PC-9 (cell line): ENCODE data around the gene C2CD4A. TPM values are rescaled to one million over a fixed set of nuclear protein-coding genes. Genes with fewer than 3 reads are reported as not detected.
"Not testable (repeated sequence)": the region's sequence is repeated elsewhere in the genome, so short reads cannot be mapped to it uniquely, and the experiment has no call there.

Experiments
- BruUV-seq: library from RNA; stranded (reverse); fragments of 400-500 nt; replicated peaks from 2 replicates; lab custom pipeline; 2021; lab: Mats Ljungman, UMichigan
- CTCF ChIA-PET: fragments of 300-600 bp; sonication (Branson Sonifier 250); formaldehyde crosslinking; loops from one replicate; lab custom pipeline; 2022; ENCODE audit warnings: antibody characterized with exemption; lab: Charles Lee
- POLR2A ChIA-PET: fragments of 300-600 bp; sonication (Branson Sonifier 250); formaldehyde crosslinking; loops from one replicate; lab custom pipeline; 2022; ENCODE audit warnings: antibody characterized with exemption; ENCODE audit not compliant: unreplicated experiment; lab: Charles Lee
- DNase-seq, 2 experiments: peaks; one replicate each; pipeline versions ENCODE4 v3.0.0 to v3.0.0-alpha.2; 2015 to 2022; ENCODE audit warnings: mixed read lengths in 1 of 2
- H2AFZ ChIP-seq: fragments of 200-600 bp; sonication (generic); 2 replicates; pipeline ENCODE4 v1.8.1; 2017; ENCODE audit warnings: antibody characterized with exemption
- H3F3A ChIP-seq: fragments of 200-600 bp; sonication (generic); 2 replicates; pipeline ENCODE4 v1.8.1; 2017; ENCODE audit warnings: antibody characterized with exemption, mild to moderate bottlenecking, low read depth; ENCODE audit not compliant: insufficient read depth
- H3K27ac ChIP-seq: fragments of 200-600 bp; sonication (generic); 2 replicates; pipeline ENCODE4 v1.6.1; 2016; ENCODE audit warnings: mixed run types
- H3K27me3 ChIP-seq: fragments of 200-600 bp; sonication (generic); 2 replicates; pipeline ENCODE4 v1.6.1; 2016; ENCODE audit warnings: low read depth, mixed run types; ENCODE audit not compliant: insufficient read depth
- H3K36me3 ChIP-seq: fragments of 200-600 bp; sonication (generic); 2 replicates; pipeline ENCODE4 v1.6.1; 2016; ENCODE audit warnings: low read depth, mixed run types
- H3K4me1 ChIP-seq: fragments of 200-600 bp; sonication (generic); replicated peaks from 2 replicates; pipeline ENCODE4 v1.6.1; 2016; ENCODE audit warnings: mixed run types; ENCODE audit not compliant: insufficient read depth
- H3K4me2 ChIP-seq: fragments of 200-600 bp; sonication (generic); 2 replicates; pipeline ENCODE4 v1.6.1; 2017; ENCODE audit warnings: mixed run types
- H3K4me3 ChIP-seq: fragments of 200-600 bp; sonication (generic); 2 replicates; pipeline ENCODE4 v1.6.1; 2016; ENCODE audit warnings: mixed run types
- H3K79me2 ChIP-seq: fragments of 200-600 bp; sonication (generic); 2 replicates; pipeline ENCODE4 v1.6.1; 2017; ENCODE audit warnings: low read depth, mixed run types
- H3K9me2 ChIP-seq: fragments of 200-600 bp; sonication (generic); 2 replicates; pipeline ENCODE4 v1.8.1; 2017; ENCODE audit warnings: mild to moderate bottlenecking; ENCODE audit not compliant: insufficient read depth
- H3K9me3 ChIP-seq: fragments of 200-600 bp; sonication (generic); 2 replicates; pipeline ENCODE4 v1.8.1; 2016; ENCODE audit warnings: low read depth; ENCODE audit not compliant: insufficient read depth
- H4K20me1 ChIP-seq: fragments of 200-600 bp; sonication (generic); 2 replicates; pipeline ENCODE4 v1.8.1; 2017; ENCODE audit not compliant: insufficient read depth
- EZH2 ChIP-seq: fragments of 200-600 bp; sonication (generic); IDR thresholded peaks from 2 replicates; pipeline ENCODE4 v1.8.0; 2017; ENCODE audit warnings: antibody characterized with exemption, low read depth
- intact Hi-C: fragments of 100-400 bp; cut with micrococcal nuclease; formaldehyde crosslinking; loops from one replicate; pipeline ENCODE4 v1.10.0; 2022; ENCODE audit not compliant: unreplicated experiment
- total RNA-seq: library from RNA; stranded (reverse); gene quantifications from 2 replicates; pipeline ENCODE4 v1.2.3, GENCODE V29; 2021
- TF ChIP-seq, protein P1 (sequence below): fragments of 200-600 bp; sonication (generic); conservative IDR thresholded peaks from 2 replicates; pipeline ENCODE4 v1.6.1; 2017; ENCODE audit warnings: mixed run types, antibody characterized with exemption, mild to moderate bottlenecking, moderate library complexity

Gene C2CD4A
- total RNA-seq, 1 experiment from 2014 or later, result 0.09 TPM

DNA sequence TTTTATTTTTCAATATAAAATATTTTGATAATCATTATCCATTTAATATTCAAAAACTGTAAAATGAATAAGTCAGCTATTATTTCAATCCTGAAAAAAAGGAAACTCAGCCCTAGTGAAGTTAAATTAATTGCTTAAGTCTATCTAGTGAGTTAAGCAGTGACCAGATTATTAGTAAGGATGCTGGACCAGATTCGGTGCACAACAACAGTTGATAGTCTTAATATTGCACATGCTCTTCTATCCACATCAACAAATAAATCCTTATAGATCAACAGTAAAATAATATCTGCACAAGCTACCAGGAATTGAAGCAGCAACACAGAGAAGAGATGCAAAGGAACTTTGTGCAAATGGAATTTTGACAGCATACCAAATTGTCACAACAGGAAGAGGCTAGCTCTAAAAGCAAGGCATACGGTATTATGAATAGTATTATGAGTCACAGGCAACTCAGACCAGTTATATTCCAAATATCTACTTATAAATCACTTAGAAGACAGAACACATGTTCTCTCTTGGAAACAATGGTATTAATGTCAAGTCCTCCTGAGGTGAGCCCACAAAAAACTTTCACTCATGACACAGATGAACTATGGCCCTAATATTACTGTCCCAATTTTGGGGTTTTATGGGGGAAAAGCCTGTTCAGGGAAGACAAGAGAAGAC is 31.4 kb upstream of the C2CD4A start:
- no TSS peak for BruUV-seq
- Histone ChIP-seq H3K36me3 (no peaks in the 10 kb centered on the region; the same call in 1 of the 2 replicates), H2AFZ (no peak overlapping the region), H3F3A (no peaks in the 10 kb centered on the region), H3K9me3 (no peaks in the 10 kb centered on the region), H3K27me3 (no peaks in the 10 kb centered on the region), H3K4me3 (no peak overlapping the region), H3K4me1 (no peaks in the 10 kb centered on the region), H3K27ac (no peak overlapping the region), H3K4me2 (no peak overlapping the region), H3K9me2 (no peaks in the 10 kb centered on the region), H4K20me1 (no peaks in the 10 kb centered on the region), H3K79me2 (no peaks in the 10 kb centered on the region)
- CTCF ChIA-PET, result no interaction called here
- POLR2A ChIA-PET, result interaction anchor here (0.5 kb wide), 1 partner anchor 34 kb away, joined by 4 read pairs; no protein-coding TSS in a partner anchor
- intact Hi-C loops, result no loop called here
- no peak for DNase-seq
- TF ChIP-seq, protein P1, sequence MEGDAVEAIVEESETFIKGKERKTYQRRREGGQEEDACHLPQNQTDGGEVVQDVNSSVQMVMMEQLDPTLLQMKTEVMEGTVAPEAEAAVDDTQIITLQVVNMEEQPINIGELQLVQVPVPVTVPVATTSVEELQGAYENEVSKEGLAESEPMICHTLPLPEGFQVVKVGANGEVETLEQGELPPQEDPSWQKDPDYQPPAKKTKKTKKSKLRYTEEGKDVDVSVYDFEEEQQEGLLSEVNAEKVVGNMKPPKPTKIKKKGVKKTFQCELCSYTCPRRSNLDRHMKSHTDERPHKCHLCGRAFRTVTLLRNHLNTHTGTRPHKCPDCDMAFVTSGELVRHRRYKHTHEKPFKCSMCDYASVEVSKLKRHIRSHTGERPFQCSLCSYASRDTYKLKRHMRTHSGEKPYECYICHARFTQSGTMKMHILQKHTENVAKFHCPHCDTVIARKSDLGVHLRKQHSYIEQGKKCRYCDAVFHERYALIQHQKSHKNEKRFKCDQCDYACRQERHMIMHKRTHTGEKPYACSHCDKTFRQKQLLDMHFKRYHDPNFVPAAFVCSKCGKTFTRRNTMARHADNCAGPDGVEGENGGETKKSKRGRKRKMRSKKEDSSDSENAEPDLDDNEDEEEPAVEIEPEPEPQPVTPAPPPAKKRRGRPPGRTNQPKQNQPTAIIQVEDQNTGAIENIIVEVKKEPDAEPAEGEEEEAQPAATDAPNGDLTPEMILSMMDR, result no peak
- no peak for TF ChIP-seq EZH2

DNA sequence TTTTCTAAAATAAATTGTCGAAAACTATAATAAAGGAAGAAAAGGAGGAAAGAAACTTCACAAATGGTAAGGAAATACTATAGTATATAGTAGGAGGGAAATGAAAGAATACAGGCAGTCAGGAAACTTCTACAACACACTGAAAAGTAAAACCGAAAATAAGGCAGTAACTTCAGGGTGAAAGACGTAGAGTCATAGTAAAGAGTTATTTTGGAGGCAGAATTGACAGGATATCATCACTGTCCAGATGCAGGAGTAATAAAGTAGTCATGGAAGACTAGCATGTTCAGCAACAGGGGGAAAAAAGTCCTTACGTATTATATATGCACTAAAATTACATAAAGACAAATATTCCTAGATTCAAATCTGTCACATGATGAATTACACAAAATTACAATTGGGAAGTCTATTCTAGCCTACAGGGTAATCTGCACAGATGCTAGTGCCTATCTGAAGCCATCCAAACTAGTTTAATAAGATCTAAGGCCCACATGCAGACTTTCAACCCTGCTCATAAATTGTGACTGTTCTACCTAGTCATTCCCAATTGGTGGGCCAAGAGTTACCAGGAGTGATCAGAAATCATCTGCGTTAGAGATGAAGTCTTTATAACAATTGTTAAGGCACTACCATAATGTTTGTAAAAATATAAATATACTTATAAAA is 20.6 kb upstream of the C2CD4A start:
- Histone ChIP-seq H2AFZ (no peak overlapping the region), H3K9me2 (no peaks in the 10 kb centered on the region), H3K4me3 (no peak overlapping the region), H3K36me3 (no peaks in the 10 kb centered on the region), H3K27me3 (no peaks in the 10 kb centered on the region), H3K4me1 (no peaks in the 10 kb centered on the region), H3K27ac (no peak overlapping the region), H4K20me1 (no peaks in the 10 kb centered on the region), H3F3A (no peaks in the 10 kb centered on the region), H3K9me3 (no peaks in the 10 kb centered on the region), H3K4me2 (no peak overlapping the region), H3K79me2 (peaks cover 1% of the 10 kb centered on the region; the same call in 1 of the 2 replicates)
- POLR2A ChIA-PET, result no interaction called here
- TF ChIP-seq EZH2, result no peak
- TF ChIP-seq, protein P1, result no peak
- BruUV-seq, result no TSS peak
- DNase-seq, result no peak
- CTCF ChIA-PET, result no interaction called here
- intact Hi-C loops, result no loop called here

DNA sequence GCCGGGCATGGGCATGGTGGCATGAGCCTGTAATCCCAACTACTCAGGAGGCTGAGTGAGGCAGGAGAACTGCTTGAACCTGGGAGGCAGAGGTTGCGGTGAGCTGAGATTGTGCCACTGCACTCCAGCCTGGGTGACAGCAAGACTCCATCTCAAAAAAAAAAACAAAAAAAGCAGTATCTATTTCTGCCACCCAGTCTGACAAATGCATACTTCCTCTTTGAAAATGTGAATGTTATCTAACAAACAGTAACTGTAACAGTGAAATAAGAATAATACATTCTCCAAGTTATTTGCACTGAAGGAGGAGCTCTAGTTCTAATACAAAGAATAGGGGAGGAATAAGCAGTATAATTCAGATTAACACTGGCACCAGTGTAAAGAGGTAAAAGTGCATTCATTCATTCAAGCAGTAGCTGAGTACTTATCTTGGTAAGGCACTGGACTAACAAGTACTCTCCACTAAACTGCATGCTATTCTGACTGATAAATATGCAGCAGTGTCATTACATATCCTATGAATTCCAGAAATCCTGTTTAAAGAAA is 19.4 kb upstream of the C2CD4A start:
- H3K9me2 ChIP-seq, result no peaks in the 10 kb centered on the region
- peaks cover 5% of the 10 kb centered on the region; the same call in 1 of the 2 replicates for H3K79me2 ChIP-seq
- no peak overlapping the region for H2AFZ ChIP-seq
- TF ChIP-seq, protein P1, result no peak
- no peak for TF ChIP-seq EZH2
- H3K4me1 ChIP-seq, result no peaks in the 10 kb centered on the region
- ChIA-PET CTCF (no interaction called here), POLR2A (no interaction called here)
- no peak overlapping the region for H3K4me3 ChIP-seq
- intact Hi-C loops, result no loop called here
- no peaks in the 10 kb centered on the region for H3K36me3 ChIP-seq
- no peak for DNase-seq
- no peaks in the 10 kb centered on the region for H4K20me1 ChIP-seq
- H3K27me3 ChIP-seq, result no peaks in the 10 kb centered on the region
- no peaks in the 10 kb centered on the region for H3F3A ChIP-seq
- no peak overlapping the region for H3K4me2 ChIP-seq
- no peaks in the 10 kb centered on the region for H3K9me3 ChIP-seq
- H3K27ac ChIP-seq, result no peak overlapping the region
- BruUV-seq, result no TSS peak

DNA sequence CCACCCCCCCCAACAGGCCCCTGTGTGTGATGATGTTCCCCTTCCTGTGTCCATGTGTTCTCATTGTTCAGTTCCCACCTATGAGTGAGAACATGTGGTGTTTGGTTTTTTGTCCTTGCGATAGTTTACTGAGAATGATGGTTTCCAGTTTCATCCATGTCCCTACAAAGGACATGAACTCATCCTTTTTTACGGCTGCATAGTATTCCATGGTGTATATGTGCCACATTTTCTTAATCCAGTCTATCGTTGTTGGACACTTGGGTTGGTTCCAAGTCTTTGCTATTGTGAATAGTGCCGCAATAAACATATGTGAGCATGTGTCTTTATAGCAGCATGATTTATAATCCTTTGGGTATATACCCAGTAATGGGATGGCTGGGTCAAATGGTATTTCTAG is 18.5 kb upstream of the C2CD4A start:
- H3K27me3 ChIP-seq, H2AFZ ChIP-seq, intact Hi-C loops, H3K27ac ChIP-seq, CTCF ChIA-PET, H4K20me1 ChIP-seq, H3K4me3 ChIP-seq, BruUV-seq, POLR2A ChIA-PET, H3F3A ChIP-seq, H3K4me1 ChIP-seq, H3K9me3 ChIP-seq, H3K9me2 ChIP-seq, H3K36me3 ChIP-seq, H3K4me2 ChIP-seq, DNase-seq: not testable (repeated sequence)
- peaks cover 12% of the 10 kb centered on the region for H3K79me2 ChIP-seq
